ENCODE measurements around the gene CFAP61. TPM values are rescaled to one million over a fixed set of nuclear protein-coding genes. Genes with fewer than 3 reads are reported as not detected.

Gene CFAP61
- total RNA-seq, 2 donors from 2014 or later = not detected

Other genes starting within 250 kb of the CFAP61 start
- gene NAA20, start 35.2 kb upstream of the CFAP61 start, total RNA-seq = 10 to 100 TPM; 39.9 to 81.4 TPM
- gene CRNKL1, start 66 bp upstream of the CFAP61 start, total RNA-seq = 10 to 100 TPM; 16.2 to 18.4 TPM